Measurements from ENCODE around the gene PEPD. TPM values are rescaled to one million over a fixed set of nuclear protein-coding genes. Genes with fewer than 3 reads are reported as not detected.
A peak's percentile ranks its signal among the peaks of the same experiment; 100 is the strongest.

Gene PEPD
- polyA plus RNA-seq, 6 donors from 2014 or later = 83.7 to 143 (median 95.4) TPM

- Mint-ChIP-seq H3K4me3 (no peak overlapping the region), H3K9me3 (no peaks in the 10 kb centered on the region), H3K27me3 (no peaks in the 10 kb centered on the region), H3K36me3 (no peaks in the 10 kb centered on the region), H3K27ac (no peak overlapping the region), H3K4me1 (no peaks in the 10 kb centered on the region)
- DNase-seq (no peak), ATAC-seq (ENCODE audit: low read depth in 2 of 2) (no peak)
Measured at GRCh38 chr19:33437393-33437820, 84.2 kb downstream of the PEPD start.

GRCh38 chr19:33436360-33437345 is 84.9 kb downstream of the PEPD start:
- Mint-ChIP-seq H3K36me3 (no peaks in the 10 kb centered on the region), H3K27ac (no peak overlapping the region), H3K9me3 (no peaks in the 10 kb centered on the region), H3K27me3 (no peaks in the 10 kb centered on the region), H3K4me3 (peak overlapping the region in 1 of 8 donors; percentile 74), H3K4me1 (no peaks in the 10 kb centered on the region)
- no peak for DNase-seq
- ATAC-seq (ENCODE audit: low read depth in 2 of 2) = no peak

- H3K9me3 Mint-ChIP-seq = no peaks in the 10 kb centered on the region
- ATAC-seq (ENCODE audit: low read depth in 2 of 2) (no peak), DNase-seq (no peak)
- H3K4me1 Mint-ChIP-seq = peaks cover 0 to 2% (median 1%) of the 10 kb centered on the region in 3 donors
- no peak overlapping the region for H3K27ac Mint-ChIP-seq
- peaks cover 0 to 5% (median 3%) of the 10 kb centered on the region in 3 donors for H3K27me3 Mint-ChIP-seq
- no peaks in the 10 kb centered on the region for H3K36me3 Mint-ChIP-seq
- no peak overlapping the region for H3K4me3 Mint-ChIP-seq
Measured at GRCh38 chr19:33435706-33436359, 85.8 kb downstream of the PEPD start.

GRCh38 chr19:33434886-33435705 is 86.5 kb downstream of the PEPD start:
- Mint-ChIP-seq H3K9me3 (no peaks in the 10 kb centered on the region), H3K4me1 (peaks cover 0 to 7% (median 6%) of the 10 kb centered on the region in 3 donors), H3K4me3 (no peak overlapping the region), H3K27me3 (peaks cover 0 to 8% (median 5%) of the 10 kb centered on the region in 3 donors), H3K36me3 (no peaks in the 10 kb centered on the region), H3K27ac (no peak overlapping the region)
- DNase-seq (no peak), ATAC-seq (ENCODE audit: low read depth in 2 of 2) (no peak)

- Mint-ChIP-seq H3K36me3 (no peaks in the 10 kb centered on the region), H3K4me1 (peaks cover 0 to 7% (median 6%) of the 10 kb centered on the region in 3 donors), H3K27me3 (peaks cover 0 to 8% (median 5%) of the 10 kb centered on the region in 3 donors), H3K9me3 (no peaks in the 10 kb centered on the region), H3K4me3 (no peak overlapping the region), H3K27ac (no peak overlapping the region)
- ATAC-seq (ENCODE audit: low read depth in 2 of 2) (no peak), DNase-seq (no peak)
Measured at GRCh38 chr19:33434069-33434885, 87.3 kb downstream of the PEPD start.

GRCh38 chr19:33432446-33433170 is 89.0 kb downstream of the PEPD start:
- no peaks in the 10 kb centered on the region for H3K9me3 Mint-ChIP-seq
- no peak overlapping the region for H3K27ac Mint-ChIP-seq
- DNase-seq (no peak), ATAC-seq (ENCODE audit: low read depth in 2 of 2) (no peak)
- H3K4me1 Mint-ChIP-seq = peaks cover 0 to 7% (median 6%) of the 10 kb centered on the region in 3 donors
- H3K27me3 Mint-ChIP-seq = peaks cover 0 to 8% (median 5%) of the 10 kb centered on the region in 3 donors
- no peak overlapping the region for H3K4me3 Mint-ChIP-seq
- no peaks in the 10 kb centered on the region for H3K36me3 Mint-ChIP-seq

GRCh38 chr19:33432015-33432414 is 89.6 kb downstream of the PEPD start:
- H3K27me3 Mint-ChIP-seq = peaks cover 0 to 8% (median 5%) of the 10 kb centered on the region in 3 donors
- H3K4me3 Mint-ChIP-seq = no peak overlapping the region
- ATAC-seq (ENCODE audit: low read depth in 2 of 2) (no peak), DNase-seq (no peak)
- no peaks in the 10 kb centered on the region for H3K9me3 Mint-ChIP-seq
- H3K4me1 Mint-ChIP-seq = peaks cover 0 to 7% (median 6%) of the 10 kb centered on the region in 3 donors
- H3K27ac Mint-ChIP-seq = no peak overlapping the region
- H3K36me3 Mint-ChIP-seq = no peaks in the 10 kb centered on the region

GRCh38 chr19:33430674-33431277 is 90.8 kb downstream of the PEPD start:
- Mint-ChIP-seq H3K27ac (peak overlapping the region in 2 of 6 donors; percentile 64 to 65), H3K9me3 (no peaks in the 10 kb centered on the region), H3K27me3 (peaks cover 0 to 8% (median 5%) of the 10 kb centered on the region in 3 donors), H3K4me1 (peaks cover 0 to 7% (median 6%) of the 10 kb centered on the region in 3 donors), H3K4me3 (peak overlapping the region in 1 of 8 donors; percentile 49), H3K36me3 (no peaks in the 10 kb centered on the region)
- DNase-seq (peak; percentile 21), ATAC-seq (ENCODE audit: low read depth in 2 of 2) (peak; percentile 38 to 65)

GRCh38 chr19:33429891-33430673 is 91.5 kb downstream of the PEPD start:
- no peak for ATAC-seq (ENCODE audit: low read depth in 2 of 2)

GRCh38 chr19:33428627-33429125 is 92.9 kb downstream of the PEPD start:
- no peak overlapping the region for H3K4me3 Mint-ChIP-seq
- H3K36me3 Mint-ChIP-seq = no peaks in the 10 kb centered on the region
- no peaks in the 10 kb centered on the region for H3K9me3 Mint-ChIP-seq
- no peak for DNase-seq
- peaks cover 0 to 8% (median 5%) of the 10 kb centered on the region in 3 donors for H3K27me3 Mint-ChIP-seq
- peaks cover 0 to 7% (median 6%) of the 10 kb centered on the region in 3 donors for H3K4me1 Mint-ChIP-seq
- peak overlapping the region in 1 of 6 donors; percentile 40 for H3K27ac Mint-ChIP-seq
- ATAC-seq (ENCODE audit: low read depth in 2 of 2) = no peak

More at GRCh38 chr19:33429891-33430673, 91.5 kb downstream of the PEPD start:
- H3K4me1 Mint-ChIP-seq = peaks cover 0 to 7% (median 6%) of the 10 kb centered on the region in 3 donors
- DNase-seq = no peak
- H3K27me3 Mint-ChIP-seq = peaks cover 0 to 8% (median 5%) of the 10 kb centered on the region in 3 donors
- peak overlapping the region in 1 of 8 donors; percentile 49 for H3K4me3 Mint-ChIP-seq
- H3K9me3 Mint-ChIP-seq = no peaks in the 10 kb centered on the region
- H3K36me3 Mint-ChIP-seq = no peaks in the 10 kb centered on the region
- peak overlapping the region in 2 of 6 donors; percentile 64 to 65 for H3K27ac Mint-ChIP-seq
